Measurements from ENCODE around the gene GALNT15.

GALNT15 gene

GRCh38 chr3:16143861-16144447 lies 30.5 kb upstream of the GALNT15 start:
- H3K9ac ChIP-seq (ENCODE audit: low read depth, low read length): no peak overlapping the region
- H3K4me1 ChIP-seq (ENCODE audit: insufficient read depth, low read length): peaks cover 10% of the 10 kb centered on the region; the same call in 1 of the 2 replicates
- peaks cover 5% of the 10 kb centered on the region; the same call in 1 of the 2 replicates for H3K9me3 ChIP-seq (ENCODE audit: control insufficient read depth, insufficient read depth, low read length)
- H3K36me3 ChIP-seq (ENCODE audit: insufficient read depth, low read length): peaks cover 3% of the 10 kb centered on the region; the same call in 1 of the 2 replicates

GRCh38 chr3:16145176-16145575 lies 29.3 kb upstream of the GALNT15 start:
- peaks cover 5% of the 10 kb centered on the region; the same call in 1 of the 2 replicates for H3K9me3 ChIP-seq (ENCODE audit: control insufficient read depth, insufficient read depth, low read length)
- no peak overlapping the region for H3K9ac ChIP-seq (ENCODE audit: low read depth, low read length)
- peaks cover 10% of the 10 kb centered on the region; the same call in 1 of the 2 replicates for H3K4me1 ChIP-seq (ENCODE audit: insufficient read depth, low read length)
- H3K36me3 ChIP-seq (ENCODE audit: insufficient read depth, low read length): peaks cover 3% of the 10 kb centered on the region; the same call in 1 of the 2 replicates

- no peak overlapping the region for H3K9ac ChIP-seq (ENCODE audit: low read depth, low read length)
- H3K9me3 ChIP-seq (ENCODE audit: control insufficient read depth, insufficient read depth, low read length): peaks cover 5% of the 10 kb centered on the region; the same call in 1 of the 2 replicates
- peaks cover 10% of the 10 kb centered on the region; the same call in 1 of the 2 replicates for H3K4me1 ChIP-seq (ENCODE audit: insufficient read depth, low read length)
- H3K36me3 ChIP-seq (ENCODE audit: insufficient read depth, low read length): peaks cover 3% of the 10 kb centered on the region; the same call in 1 of the 2 replicates
Observed at GRCh38 chr3:16146015-16146730, 28.3 kb upstream of the GALNT15 start.

GRCh38 chr3:16147220-16147994 lies 27.1 kb upstream of the GALNT15 start:
- Histone ChIP-seq H3K4me1 (ENCODE audit: insufficient read depth, low read length) (peaks cover 10% of the 10 kb centered on the region; the same call in 1 of the 2 replicates), H3K9me3 (ENCODE audit: control insufficient read depth, insufficient read depth, low read length) (peaks cover 4% of the 10 kb centered on the region; the same call in 1 of the 2 replicates), H3K9ac (ENCODE audit: low read depth, low read length) (no peak overlapping the region), H3K36me3 (ENCODE audit: insufficient read depth, low read length) (peaks cover 3% of the 10 kb centered on the region; the same call in 1 of the 2 replicates)

- no peaks in the 10 kb centered on the region for H3K36me3 ChIP-seq (ENCODE audit: insufficient read depth, low read length)
- no peak overlapping the region for H3K9ac ChIP-seq (ENCODE audit: low read depth, low read length)
- no peaks in the 10 kb centered on the region; the same call in 1 of the 2 replicates for H3K9me3 ChIP-seq (ENCODE audit: control insufficient read depth, insufficient read depth, low read length)
- H3K4me1 ChIP-seq (ENCODE audit: insufficient read depth, low read length): peaks cover 10% of the 10 kb centered on the region; the same call in 1 of the 2 replicates
Observed at GRCh38 chr3:16148213-16148612, 26.3 kb upstream of the GALNT15 start.

GRCh38 chr3:16148783-16149182 lies 25.7 kb upstream of the GALNT15 start:
- Histone ChIP-seq H3K9me3 (ENCODE audit: control insufficient read depth, insufficient read depth, low read length) (no peaks in the 10 kb centered on the region; the same call in 1 of the 2 replicates), H3K9ac (ENCODE audit: low read depth, low read length) (no peak overlapping the region), H3K4me1 (ENCODE audit: insufficient read depth, low read length) (peaks cover 10% of the 10 kb centered on the region; the same call in 1 of the 2 replicates), H3K36me3 (ENCODE audit: insufficient read depth, low read length) (no peaks in the 10 kb centered on the region)

GRCh38 chr3:16150285-16150684 lies 24.2 kb upstream of the GALNT15 start:
- H3K4me1 ChIP-seq (ENCODE audit: insufficient read depth, low read length): 0 out of 2 replicates have a peak, but pooled peaks cover 5% of the 10 kb centered on the region
- no peak overlapping the region for H3K9ac ChIP-seq (ENCODE audit: low read depth, low read length)
- H3K9me3 ChIP-seq (ENCODE audit: control insufficient read depth, insufficient read depth, low read length): no peaks in the 10 kb centered on the region
- no peaks in the 10 kb centered on the region for H3K36me3 ChIP-seq (ENCODE audit: insufficient read depth, low read length)

GRCh38 chr3:16151109-16151508 lies 23.4 kb upstream of the GALNT15 start:
- no peaks in the 10 kb centered on the region for H3K9me3 ChIP-seq (ENCODE audit: control insufficient read depth, insufficient read depth, low read length)
- 0 out of 2 replicates have a peak, but pooled peaks cover 5% of the 10 kb centered on the region for H3K4me1 ChIP-seq (ENCODE audit: insufficient read depth, low read length)
- no peak overlapping the region for H3K9ac ChIP-seq (ENCODE audit: low read depth, low read length)
- H3K36me3 ChIP-seq (ENCODE audit: insufficient read depth, low read length): no peaks in the 10 kb centered on the region

- Histone ChIP-seq H3K4me1 (ENCODE audit: insufficient read depth, low read length) (no peaks in the 10 kb centered on the region), H3K9me3 (ENCODE audit: control insufficient read depth, insufficient read depth, low read length) (no peaks in the 10 kb centered on the region; the same call in 1 of the 2 replicates), H3K9ac (ENCODE audit: low read depth, low read length) (no peak overlapping the region), H3K36me3 (ENCODE audit: insufficient read depth, low read length) (no peaks in the 10 kb centered on the region)
Observed at GRCh38 chr3:16168211-16168610, 6.3 kb upstream of the GALNT15 start.

- H3K36me3 ChIP-seq (ENCODE audit: insufficient read depth, low read length): no peaks in the 10 kb centered on the region
- H3K4me1 ChIP-seq (ENCODE audit: insufficient read depth, low read length): no peaks in the 10 kb centered on the region
- H3K9me3 ChIP-seq (ENCODE audit: control insufficient read depth, insufficient read depth, low read length): no peaks in the 10 kb centered on the region; the same call in 1 of the 2 replicates
- no peak overlapping the region for H3K9ac ChIP-seq (ENCODE audit: low read depth, low read length)
Observed at GRCh38 chr3:16171009-16171408, 3.5 kb upstream of the GALNT15 start.

- H3K4me1 ChIP-seq (ENCODE audit: insufficient read depth, low read length): no peaks in the 10 kb centered on the region
- no peaks in the 10 kb centered on the region; the same call in 1 of the 2 replicates for H3K9me3 ChIP-seq (ENCODE audit: control insufficient read depth, insufficient read depth, low read length)
- no peaks in the 10 kb centered on the region for H3K36me3 ChIP-seq (ENCODE audit: insufficient read depth, low read length)
- no peak overlapping the region for H3K9ac ChIP-seq (ENCODE audit: low read depth, low read length)
Observed at GRCh38 chr3:16171825-16172224, 2.7 kb upstream of the GALNT15 start.

- Histone ChIP-seq H3K9me3 (ENCODE audit: control insufficient read depth, insufficient read depth, low read length) (no peaks in the 10 kb centered on the region; the same call in 1 of the 2 replicates), H3K9ac (ENCODE audit: low read depth, low read length) (no peak overlapping the region), H3K4me1 (ENCODE audit: insufficient read depth, low read length) (no peaks in the 10 kb centered on the region), H3K36me3 (ENCODE audit: insufficient read depth, low read length) (no peaks in the 10 kb centered on the region)
Observed at GRCh38 chr3:16173283-16174025, 1.0 kb upstream of the GALNT15 start.

- Histone ChIP-seq H3K9me3 (ENCODE audit: control insufficient read depth, insufficient read depth, low read length) (no peaks in the 10 kb centered on the region; the same call in 1 of the 2 replicates), H3K36me3 (ENCODE audit: insufficient read depth, low read length) (no peaks in the 10 kb centered on the region), H3K4me1 (ENCODE audit: insufficient read depth, low read length) (no peaks in the 10 kb centered on the region; the same call in 1 of the 2 replicates), H3K9ac (ENCODE audit: low read depth, low read length) (no peak overlapping the region)
Observed at GRCh38 chr3:16174026-16174355, 489 bp upstream of the GALNT15 start.

Measured in ES-I3 (cell line).